Neural progenitor cell (in vitro differentiated cells): ENCODE measurements around the gene C3orf22.

ENCODE experiments used
- EZH2 ChIP-seq: fragments of 200-600 bp; sonication (generic); IDR thresholded peaks from 2 replicates; pipeline ENCODE4 v1.6.1; 2017; ENCODE audit warnings: antibody characterized with exemption, mild to moderate bottlenecking, moderate library complexity
- TF ChIP-seq, protein P1 (sequence below): fragments of 200-600 bp; sonication (generic); IDR thresholded peaks from 2 replicates; pipeline ENCODE4 v1.5.1; 2017; ENCODE audit warnings: antibody characterized with exemption, mild to moderate bottlenecking

DNA sequence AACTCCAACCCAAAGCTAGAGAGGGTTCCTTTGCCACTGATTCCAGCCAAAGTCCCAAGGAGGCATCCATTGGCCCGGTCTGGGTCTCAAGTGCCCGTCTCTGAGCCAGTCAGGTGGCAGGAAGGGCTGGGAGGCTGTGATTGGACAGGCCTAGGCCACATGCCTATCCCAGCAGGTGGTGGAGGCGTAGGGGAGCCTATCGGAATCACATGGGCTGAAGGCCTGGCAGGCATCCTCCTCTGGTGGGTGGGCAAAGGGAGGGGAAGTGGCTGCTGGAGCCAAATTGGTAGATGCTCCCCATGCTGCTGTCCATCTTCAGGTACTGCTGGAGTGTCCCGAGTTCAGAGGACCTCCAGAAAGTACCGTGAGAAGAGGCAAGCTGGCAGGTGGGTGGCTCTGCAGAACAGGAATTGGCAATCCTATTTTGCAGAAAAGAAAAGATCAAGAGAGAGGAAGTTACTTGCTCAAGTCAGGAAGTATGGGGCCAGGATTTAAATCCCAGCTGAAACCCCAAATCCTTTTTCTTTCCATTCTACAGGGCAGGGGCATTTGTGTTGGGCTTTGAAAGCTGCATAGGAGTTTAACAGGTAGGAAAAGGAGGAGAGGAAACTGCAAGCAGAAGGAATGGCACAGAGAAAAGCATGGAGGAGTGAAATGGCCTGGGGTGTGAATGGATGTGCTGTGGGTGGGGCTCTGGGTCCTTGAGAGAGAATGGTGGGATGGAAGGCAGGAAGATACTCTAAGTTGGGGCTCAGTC lies 31.1 kb downstream of the C3orf22 start:
- TF ChIP-seq, protein P1, sequence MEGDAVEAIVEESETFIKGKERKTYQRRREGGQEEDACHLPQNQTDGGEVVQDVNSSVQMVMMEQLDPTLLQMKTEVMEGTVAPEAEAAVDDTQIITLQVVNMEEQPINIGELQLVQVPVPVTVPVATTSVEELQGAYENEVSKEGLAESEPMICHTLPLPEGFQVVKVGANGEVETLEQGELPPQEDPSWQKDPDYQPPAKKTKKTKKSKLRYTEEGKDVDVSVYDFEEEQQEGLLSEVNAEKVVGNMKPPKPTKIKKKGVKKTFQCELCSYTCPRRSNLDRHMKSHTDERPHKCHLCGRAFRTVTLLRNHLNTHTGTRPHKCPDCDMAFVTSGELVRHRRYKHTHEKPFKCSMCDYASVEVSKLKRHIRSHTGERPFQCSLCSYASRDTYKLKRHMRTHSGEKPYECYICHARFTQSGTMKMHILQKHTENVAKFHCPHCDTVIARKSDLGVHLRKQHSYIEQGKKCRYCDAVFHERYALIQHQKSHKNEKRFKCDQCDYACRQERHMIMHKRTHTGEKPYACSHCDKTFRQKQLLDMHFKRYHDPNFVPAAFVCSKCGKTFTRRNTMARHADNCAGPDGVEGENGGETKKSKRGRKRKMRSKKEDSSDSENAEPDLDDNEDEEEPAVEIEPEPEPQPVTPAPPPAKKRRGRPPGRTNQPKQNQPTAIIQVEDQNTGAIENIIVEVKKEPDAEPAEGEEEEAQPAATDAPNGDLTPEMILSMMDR, result no peak
- no peak for TF ChIP-seq EZH2
